NCI-H524 (cell line): ENCODE results near the gene KPNA5.
"Not testable (repeated sequence)": the region's sequence is repeated elsewhere in the genome, so short reads cannot be mapped to it uniquely, and the experiment has no call there.

Experiments
- DNase-seq, 2 experiments: peaks; one replicate each; lab custom pipeline; 2025; lab: John Stamatoyannopoulos, UW

KPNA5 gene

GRCh38 chr6:116680880-116681672, at the start of gene KPNA5:
Gene KPNA5, plus strand, starts transcription at chr6:116681211. Its CDS starts 124 bp downstream, at chr6:116681335.
- DNase-seq: peak; percentile 91 to 92

DNA sequence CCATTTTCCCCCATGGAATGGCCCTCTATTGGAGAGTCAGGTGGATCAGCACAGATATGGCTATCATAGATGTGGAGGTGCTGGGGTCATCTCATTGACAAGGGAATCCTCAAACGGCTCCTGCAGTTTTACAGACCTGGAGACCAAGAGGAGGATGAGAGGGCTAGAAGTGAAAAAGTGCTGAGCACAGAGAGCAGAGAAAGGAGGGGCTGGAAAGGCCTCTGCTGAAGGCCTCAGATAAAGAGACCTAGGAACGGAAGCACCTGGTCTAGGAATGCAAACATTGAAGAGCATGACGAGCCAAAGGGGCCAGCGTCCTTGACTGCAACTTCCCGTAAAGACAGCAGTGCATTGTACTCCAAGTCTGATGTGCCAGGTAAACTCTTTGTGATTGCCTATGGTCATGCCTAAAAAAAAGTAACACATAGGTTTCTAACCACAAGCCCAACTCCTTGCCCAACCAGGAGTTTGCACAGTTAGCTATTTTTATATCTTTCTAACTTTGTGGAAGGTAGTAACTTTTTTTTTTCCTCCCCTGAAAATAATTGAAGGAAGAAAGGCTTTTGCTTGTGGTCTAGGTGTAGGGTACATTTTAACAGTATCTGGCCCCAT, 49.5 kb upstream of the KPNA5 start:
- no peak for DNase-seq

- DNase-seq: peak in 1 of 2 experiments; percentile 10
Observed at GRCh38 chr6:116633685-116634084, 47.3 kb upstream of the KPNA5 start.

GRCh38 chr6:116648156-116648555, 32.9 kb upstream of the KPNA5 start:
- DNase-seq: no peak

- no peak for DNase-seq
Observed at GRCh38 chr6:116649129-116649528, 31.9 kb upstream of the KPNA5 start.

- peak in 1 of 2 experiments; percentile 6 for DNase-seq
Observed at GRCh38 chr6:116651916-116652315, 29.1 kb upstream of the KPNA5 start.

GRCh38 chr6:116661594-116661993, 19.4 kb upstream of the KPNA5 start:
- no peak for DNase-seq

- no peak for DNase-seq
Observed at GRCh38 chr6:116662202-116662601, 18.8 kb upstream of the KPNA5 start.

DNA sequence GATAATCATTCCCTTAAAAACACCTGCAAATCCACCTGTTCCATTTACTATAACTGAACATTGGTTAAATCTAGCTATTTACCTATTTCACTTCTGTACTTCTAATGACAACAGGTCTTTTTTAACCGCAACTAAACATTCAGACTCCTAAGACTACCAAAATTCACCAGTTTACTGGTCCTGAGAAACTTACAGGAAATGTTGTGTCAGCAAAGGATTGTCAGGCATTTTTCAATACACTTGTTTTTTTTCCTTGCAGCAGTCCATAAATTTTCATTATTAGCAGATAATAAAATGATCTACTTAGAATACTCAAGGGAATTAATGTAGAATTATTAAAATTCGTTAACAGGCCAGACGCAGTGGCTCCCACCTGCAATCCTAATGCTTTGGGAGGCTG, 17.7 kb upstream of the KPNA5 start:
- no peak for DNase-seq

- not testable (repeated sequence) for DNase-seq
Observed at GRCh38 chr6:116664169-116664568, 16.8 kb upstream of the KPNA5 start.

- no peak for DNase-seq
Observed at GRCh38 chr6:116665464-116665863, 15.5 kb upstream of the KPNA5 start.

DNA sequence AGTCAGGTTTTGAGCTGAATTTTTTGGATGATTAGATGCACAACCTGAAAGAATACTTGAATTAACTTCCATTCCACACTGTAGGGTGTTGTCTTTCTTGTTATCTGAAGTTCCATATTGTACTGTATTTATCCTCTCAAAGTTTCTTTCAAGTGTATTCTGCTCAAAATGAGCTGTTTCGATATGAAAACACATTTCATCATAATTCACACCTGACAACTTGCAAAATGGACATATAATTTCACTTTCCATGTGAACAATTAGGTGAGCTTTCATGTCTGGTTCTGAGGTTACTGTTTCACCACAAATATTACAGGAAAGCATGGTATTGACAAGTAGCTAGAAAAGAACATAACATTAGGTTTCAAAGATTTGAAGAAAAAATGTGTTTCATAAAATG, 14.1 kb upstream of the KPNA5 start:
- DNase-seq: no peak

DNA sequence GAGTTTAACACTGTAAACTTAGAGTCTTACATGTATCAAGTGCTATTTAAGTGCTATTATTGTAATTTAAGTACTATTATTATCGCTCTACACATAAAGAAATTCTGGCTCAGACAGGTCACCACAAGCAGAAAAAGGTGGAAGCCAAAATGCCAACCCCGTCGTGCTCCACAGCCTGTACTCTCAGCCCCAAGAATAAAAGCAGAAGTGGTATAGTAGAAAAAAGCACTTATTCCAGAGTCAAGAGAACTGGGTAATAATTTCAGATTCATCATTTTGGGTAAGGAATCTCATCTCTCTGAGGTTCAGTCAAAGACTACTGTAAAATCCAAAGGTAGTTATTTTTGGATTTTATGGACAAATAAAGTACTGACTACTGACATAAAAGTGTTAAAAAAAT, 13.4 kb upstream of the KPNA5 start:
- DNase-seq: no peak

DNA sequence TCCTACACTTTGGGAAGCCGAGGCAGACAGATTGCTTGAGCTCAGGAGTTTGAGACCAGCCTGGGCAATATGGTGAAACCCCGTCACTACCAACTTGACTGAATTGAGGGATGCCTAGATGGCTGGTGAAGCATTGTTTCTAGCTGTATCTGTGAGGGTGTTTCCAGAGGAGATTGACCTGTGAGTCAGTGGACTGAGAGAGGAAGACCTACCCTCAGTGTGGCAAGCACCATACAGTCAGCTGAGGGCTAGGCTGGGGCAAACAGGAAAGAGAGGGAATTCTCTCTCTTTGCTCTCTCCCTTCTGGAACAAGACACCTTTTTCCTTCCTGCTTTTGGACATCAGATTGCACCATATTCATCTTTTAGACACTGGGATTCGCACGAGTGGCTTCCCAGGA, 8.7 kb upstream of the KPNA5 start:
- no peak for DNase-seq

DNA sequence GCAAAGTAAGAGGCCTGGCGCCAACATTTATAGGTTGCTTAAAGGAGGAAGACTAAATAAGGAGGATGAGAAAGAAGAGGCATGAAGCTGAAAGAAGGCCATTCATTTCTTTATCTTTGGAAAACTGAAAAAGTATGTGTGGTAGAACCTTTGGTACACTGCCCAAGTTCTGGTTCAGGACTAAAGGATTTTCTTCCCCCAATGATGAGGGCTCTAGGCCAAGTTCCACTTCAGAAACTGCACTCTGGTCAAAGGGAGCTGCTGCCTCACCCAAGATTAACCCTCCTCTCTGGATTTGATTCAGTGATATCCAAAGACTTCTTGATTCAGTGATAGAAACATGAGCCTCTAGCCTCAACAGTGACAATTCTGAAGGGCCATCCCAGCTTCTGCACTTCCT, 5.0 kb upstream of the KPNA5 start:
- DNase-seq: no peak

GRCh38 chr6:116682334-116682712, 1.3 kb downstream of the KPNA5 start:
- peak; percentile 2 to 35 for DNase-seq

DNA sequence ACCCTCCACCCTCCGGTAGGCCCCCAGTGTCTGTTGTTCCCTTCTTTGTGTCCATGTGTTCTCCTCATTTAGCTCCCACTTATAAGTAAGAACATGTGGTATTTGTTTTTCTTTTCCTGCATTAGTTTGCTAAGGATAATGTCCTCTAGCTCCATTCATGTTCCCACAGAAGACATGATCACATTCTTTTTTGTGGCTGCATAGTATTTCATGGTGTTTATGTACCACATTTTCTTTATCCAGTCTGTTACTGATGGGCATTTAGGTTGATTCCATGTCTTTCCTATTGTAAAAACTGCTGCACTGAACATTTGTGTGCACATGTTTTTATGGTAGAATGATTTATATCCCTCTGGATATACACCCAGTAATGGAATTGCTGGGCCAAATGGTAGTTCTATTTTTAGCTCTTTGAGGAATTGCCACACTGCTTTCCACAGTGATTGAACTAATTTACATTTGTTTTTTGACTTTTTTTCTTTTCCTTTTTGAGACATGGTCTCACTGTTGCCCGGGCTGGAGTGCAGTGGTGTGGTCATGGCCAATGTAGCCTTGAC, 4.5 kb downstream of the KPNA5 start:
- no peak for DNase-seq

- DNase-seq: not testable (repeated sequence)
Observed at GRCh38 chr6:116686475-116687101, 5.6 kb downstream of the KPNA5 start.

DNA sequence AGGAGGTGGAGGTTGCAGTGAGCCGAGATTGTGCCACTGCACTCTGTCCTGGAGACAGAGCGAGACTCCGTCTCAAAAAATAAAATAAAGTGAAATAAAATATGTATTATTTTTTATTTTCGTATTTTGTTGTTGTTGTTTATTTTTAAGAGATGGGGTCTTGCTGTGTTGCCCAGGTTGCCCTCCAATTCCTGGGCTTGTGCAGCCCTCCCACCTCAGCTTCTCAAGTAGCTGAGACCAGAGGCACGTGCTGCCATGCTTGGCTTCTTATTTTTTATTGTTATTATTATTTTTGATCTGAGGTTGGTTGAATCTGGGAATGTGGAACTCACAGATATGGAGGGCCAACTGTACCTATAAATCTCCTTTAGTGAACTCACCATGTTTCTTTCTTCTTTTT, 10.1 kb downstream of the KPNA5 start:
- no peak for DNase-seq

GRCh38 chr6:116692873-116693272, 11.9 kb downstream of the KPNA5 start:
- not testable (repeated sequence) for DNase-seq

- not testable (repeated sequence) for DNase-seq
Observed at GRCh38 chr6:116693275-116693674, 12.3 kb downstream of the KPNA5 start.

GRCh38 chr6:116695401-116695800, 14.4 kb downstream of the KPNA5 start:
- DNase-seq: no peak

DNA sequence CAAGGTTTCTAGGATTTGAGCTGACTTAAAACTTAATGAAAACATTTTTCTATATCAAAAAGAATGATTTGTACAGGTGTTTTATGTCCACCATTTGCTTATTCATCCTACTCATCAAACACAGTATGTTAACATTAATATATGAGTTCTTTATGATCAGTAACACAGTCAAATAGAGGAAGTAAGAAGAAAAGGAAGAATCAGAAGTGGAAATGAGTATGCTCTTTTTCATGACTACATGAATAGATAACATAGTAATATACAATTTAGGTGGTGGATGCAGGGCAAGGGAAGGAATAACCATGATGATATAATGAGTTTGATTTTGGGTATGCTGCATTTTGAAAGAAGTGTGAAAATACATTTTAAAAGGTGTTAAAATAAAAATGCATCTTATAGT, 16.5 kb downstream of the KPNA5 start:
- no peak for DNase-seq
